ENCODE measurements around the gene GRIK3. TPM values are rescaled to one million over a fixed set of nuclear protein-coding genes. Genes with fewer than 3 reads are reported as not detected.

GRIK3 gene
- total and polyA plus RNA-seq, 11 donors: 0.06 to 1.6 (median 0.29) TPM

GRCh38 chr1:36803868-36804570, 230.3 kb downstream of the GRIK3 start:
- Histone ChIP-seq H3K27me3 (peaks cover 0 to 18% (median 0%) of the 10 kb centered on the region in 9 donors), H3K9me3 (no peaks in the 10 kb centered on the region), H3K36me3 (no peaks in the 10 kb centered on the region), H3K4me3 (no peak overlapping the region), H3K4me1 (no peaks in the 10 kb centered on the region), H3K27ac (no peak overlapping the region)
- intact Hi-C loops (cut with DNase I): no loop called here
- WGBS, 4 donors: 59 to 64% (median 62%) methylated on average over 9 of the region's 9 CpGs
- TF ChIP-seq CTCF (IDR thresholded peaks at IDR 0.05) (no peak), POLR2A (IDR thresholded peaks at IDR 0.05) (no peak)
- ATAC-seq: no peak
- no peak for DNase-seq

GRCh38 chr1:36802018-36802417, 232.3 kb downstream of the GRIK3 start:
- no peak overlapping the region for H3K4me3 ChIP-seq
- H3K4me1 ChIP-seq: no peaks in the 10 kb centered on the region
- no peak for TF ChIP-seq POLR2A (IDR thresholded peaks at IDR 0.05)
- TF ChIP-seq CTCF (IDR thresholded peaks at IDR 0.05): no peak
- H3K27me3 ChIP-seq: peaks cover 0 to 18% (median 0%) of the 10 kb centered on the region in 9 donors
- ATAC-seq: no peak
- H3K27ac ChIP-seq: no peak overlapping the region
- H3K36me3 ChIP-seq: no peaks in the 10 kb centered on the region
- WGBS, 4 donors: 86 to 90% (median 88%) methylated on average over 8 of the region's 8 CpGs
- intact Hi-C loops (cut with DNase I): no loop called here
- H3K9me3 ChIP-seq: no peaks in the 10 kb centered on the region
- DNase-seq: no peak

- no peak for DNase-seq
- no peaks in the 10 kb centered on the region for H3K4me1 ChIP-seq
These were observed 236.6 kb downstream of the GRIK3 start for GRCh38 chr1:36797761-36798160.

GRCh38 chr1:36796733-36797132, 237.6 kb downstream of the GRIK3 start:
- H3K27ac ChIP-seq: no peak overlapping the region
- no peak overlapping the region for H3K4me3 ChIP-seq
- H3K9me3 ChIP-seq: no peaks in the 10 kb centered on the region
- DNase-seq (no peak), ATAC-seq (no peak)
- H3K4me1 ChIP-seq: no peaks in the 10 kb centered on the region
- no peaks in the 10 kb centered on the region for H3K36me3 ChIP-seq
- intact Hi-C loops (cut with DNase I): no loop called here
- peaks cover 0 to 10% (median 3%) of the 10 kb centered on the region in 9 donors for H3K27me3 ChIP-seq
- WGBS, 4 donors: 57 to 69% (median 64%) methylated on average over 5 of the region's 5 CpGs
- no peak for TF ChIP-seq POLR2A (IDR thresholded peaks at IDR 0.05)
- no peak for TF ChIP-seq CTCF (IDR thresholded peaks at IDR 0.05)

More at GRCh38 chr1:36797761-36798160, 236.6 kb downstream of the GRIK3 start:
- Histone ChIP-seq H3K9me3 (no peaks in the 10 kb centered on the region), H3K36me3 (no peaks in the 10 kb centered on the region), H3K27ac (no peak overlapping the region), H3K27me3 (peaks cover 0 to 8% (median 0%) of the 10 kb centered on the region in 9 donors), H3K4me3 (no peak overlapping the region)
- ATAC-seq: no peak
- TF ChIP-seq POLR2A (IDR thresholded peaks at IDR 0.05) (no peak), CTCF (IDR thresholded peaks at IDR 0.05) (no peak)
- intact Hi-C loops (cut with DNase I): no loop called here
- 60 to 65% (median 62%) methylated on average over 6 to 7 of the region's 7 CpGs for WGBS, 4 donors
